Suppressor macrophage (primary cell): ENCODE measurements around the gene POU2AF2.
A peak's percentile ranks its signal among the peaks of the same experiment; 100 is the strongest.
"Not testable (repeated sequence)": the region's sequence is repeated elsewhere in the genome, so short reads cannot be mapped to it uniquely, and the experiment has no call there.

Source experiments
- DNase-seq, 4 experiments: peaks; one replicate each; pipeline ENCODE4 v3.0.0-alpha.2; 2020 to 2022

The POU2AF2 gene

GRCh38 chr11:111259896-111260295, 14.4 kb downstream of the POU2AF2 start:
- DNase-seq, result no peak

DNA sequence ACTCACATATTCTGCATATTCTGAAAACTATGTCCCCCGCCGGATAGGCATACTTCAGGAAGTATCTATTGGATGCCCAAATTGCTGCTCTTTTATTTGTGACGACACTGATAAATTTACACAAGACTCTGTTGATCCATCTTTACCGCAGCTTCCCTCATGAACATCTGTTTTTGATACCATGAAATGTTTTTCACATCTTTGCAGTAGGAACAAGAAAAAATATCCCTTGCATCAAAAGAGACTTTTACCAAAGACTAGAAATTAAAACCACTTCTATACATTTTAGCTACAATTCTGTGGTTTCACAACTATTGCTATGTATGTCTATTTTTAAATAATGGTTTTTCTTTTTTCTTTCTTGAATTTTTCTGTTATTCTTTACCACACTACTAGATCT, 15.3 kb downstream of the POU2AF2 start:
- DNase-seq, result no peak

DNA sequence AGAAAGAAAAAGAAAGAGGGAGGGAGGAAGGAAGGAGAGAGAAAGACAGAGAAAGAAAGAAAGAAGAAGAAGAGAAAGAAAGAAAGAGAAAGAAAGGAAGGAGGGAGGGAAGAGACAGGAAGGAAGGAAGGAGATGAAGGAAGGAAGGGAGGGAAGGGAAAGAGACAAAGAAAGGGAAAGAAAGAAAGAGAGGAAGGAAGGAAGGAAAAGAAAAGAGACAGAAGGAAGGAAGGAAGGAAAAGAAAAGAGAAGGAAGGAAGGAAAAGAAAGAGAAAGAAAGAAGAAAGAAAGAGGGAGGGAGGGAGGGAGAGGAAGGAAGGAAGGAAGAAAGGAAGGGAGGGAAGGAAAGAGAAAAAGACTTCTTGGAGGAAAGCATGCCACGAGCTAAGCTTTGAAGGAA, 19.1 kb downstream of the POU2AF2 start:
- DNase-seq, result no peak

DNA sequence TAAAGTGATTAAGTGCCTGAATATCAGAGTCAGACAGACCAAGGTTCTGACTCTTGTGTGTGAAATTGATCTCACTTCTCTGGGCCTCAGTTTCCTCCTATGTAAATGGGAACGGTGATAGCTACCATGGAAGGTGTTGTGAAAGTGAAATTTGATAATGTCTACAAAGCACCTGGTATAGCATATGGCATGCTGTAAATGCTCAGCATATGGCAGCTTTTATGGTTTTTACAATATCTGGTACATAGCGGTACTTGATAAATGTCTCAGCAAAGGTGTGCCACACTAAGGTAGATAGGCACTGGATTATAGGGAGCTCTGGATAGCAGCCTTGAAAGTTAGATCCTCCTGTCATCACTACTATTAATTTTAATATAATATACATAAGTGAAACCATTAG, 19.9 kb downstream of the POU2AF2 start:
- DNase-seq, result no peak

GRCh38 chr11:111268303-111268702, 22.8 kb downstream of the POU2AF2 start:
- not testable (repeated sequence) for DNase-seq

DNA sequence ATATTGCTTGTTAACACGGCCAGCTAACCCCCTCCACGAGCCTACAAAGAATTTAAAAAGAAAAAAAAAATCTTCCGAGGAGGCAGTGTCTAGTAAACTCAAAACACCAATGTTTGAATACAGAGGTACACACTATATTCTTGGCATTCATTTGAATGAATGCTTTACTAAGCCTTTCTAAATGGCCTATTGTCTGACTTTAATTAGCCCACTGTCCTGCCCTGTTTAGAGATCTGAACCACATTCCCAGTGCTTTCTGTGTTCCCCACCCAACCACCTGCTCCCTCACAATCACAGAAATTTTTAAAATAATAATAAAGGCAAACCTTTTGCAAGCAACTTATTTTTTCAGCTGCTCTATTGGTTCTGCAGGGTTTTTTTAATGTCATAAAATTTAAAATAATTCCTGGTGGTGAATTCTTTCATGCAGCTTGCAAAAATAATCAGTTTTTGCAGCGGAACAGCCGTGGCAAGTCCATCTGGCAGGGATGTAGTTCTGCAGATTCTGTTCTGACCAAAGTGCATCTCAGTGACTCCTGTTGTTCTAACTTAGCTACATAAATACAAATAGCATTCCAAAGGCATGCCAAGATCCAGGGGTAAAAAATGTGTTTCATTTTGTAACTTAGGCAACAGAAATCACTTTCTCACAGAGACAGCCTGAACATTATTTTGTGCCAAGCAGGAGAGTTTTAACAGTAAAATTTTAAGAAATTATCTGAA, 23.8 kb downstream of the POU2AF2 start:
- no peak for DNase-seq

GRCh38 chr11:111272420-111272819, 26.9 kb downstream of the POU2AF2 start:
- DNase-seq, result no peak

DNA sequence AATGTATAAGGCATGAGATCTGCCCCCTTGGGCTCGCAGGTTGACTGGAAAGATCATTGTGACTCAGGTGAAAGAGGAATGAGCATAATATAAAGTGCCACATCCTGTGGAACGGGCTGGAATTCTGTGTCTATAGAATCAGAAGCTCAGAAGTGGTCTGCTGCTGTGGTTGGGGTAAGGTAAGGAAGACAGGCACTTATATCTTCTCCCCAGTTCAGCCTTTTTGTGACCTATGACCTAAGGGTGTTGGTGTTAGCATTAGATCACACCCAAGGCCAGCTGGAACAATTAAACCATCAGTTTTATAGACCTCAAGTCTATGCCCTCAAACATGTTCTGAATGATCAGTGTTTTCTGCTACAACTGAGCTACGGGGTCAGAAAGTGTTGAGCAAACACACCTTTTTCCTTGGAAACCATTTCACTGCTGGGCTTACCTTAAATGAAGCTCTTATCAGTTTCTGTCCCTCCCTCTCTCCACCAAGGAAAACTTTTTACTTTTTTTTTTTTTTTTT, 37.1 kb downstream of the POU2AF2 start:
- no peak for DNase-seq

DNA sequence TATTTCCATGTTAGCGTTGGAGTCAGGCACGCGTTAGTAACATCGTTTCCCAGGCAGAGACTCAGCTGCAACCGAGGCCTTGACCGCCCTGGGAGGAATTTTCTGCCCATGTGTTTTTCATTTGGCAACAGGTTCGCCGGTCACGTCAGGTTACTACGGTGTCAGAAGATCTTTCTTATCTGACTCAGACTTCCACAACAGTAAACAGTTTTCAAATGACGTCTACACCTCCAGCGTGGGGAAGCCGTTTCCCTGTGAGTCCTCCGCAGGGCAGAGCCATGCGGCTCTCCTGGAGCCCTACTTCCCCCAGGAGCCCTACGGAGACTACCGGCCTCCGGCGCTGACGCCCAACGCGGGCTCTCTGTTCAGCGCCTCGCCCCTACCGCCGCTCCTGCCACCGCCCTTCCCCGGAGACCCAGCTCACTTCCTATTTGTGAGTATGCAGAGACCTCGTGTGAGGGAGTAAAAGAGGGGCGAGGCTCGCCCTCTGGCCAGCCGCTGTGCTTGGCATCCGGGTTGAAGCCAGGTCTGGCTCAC, 38.5 kb downstream of the POU2AF2 start:
- DNase-seq, result peak in 1 of 4 experiments; percentile 7

DNA sequence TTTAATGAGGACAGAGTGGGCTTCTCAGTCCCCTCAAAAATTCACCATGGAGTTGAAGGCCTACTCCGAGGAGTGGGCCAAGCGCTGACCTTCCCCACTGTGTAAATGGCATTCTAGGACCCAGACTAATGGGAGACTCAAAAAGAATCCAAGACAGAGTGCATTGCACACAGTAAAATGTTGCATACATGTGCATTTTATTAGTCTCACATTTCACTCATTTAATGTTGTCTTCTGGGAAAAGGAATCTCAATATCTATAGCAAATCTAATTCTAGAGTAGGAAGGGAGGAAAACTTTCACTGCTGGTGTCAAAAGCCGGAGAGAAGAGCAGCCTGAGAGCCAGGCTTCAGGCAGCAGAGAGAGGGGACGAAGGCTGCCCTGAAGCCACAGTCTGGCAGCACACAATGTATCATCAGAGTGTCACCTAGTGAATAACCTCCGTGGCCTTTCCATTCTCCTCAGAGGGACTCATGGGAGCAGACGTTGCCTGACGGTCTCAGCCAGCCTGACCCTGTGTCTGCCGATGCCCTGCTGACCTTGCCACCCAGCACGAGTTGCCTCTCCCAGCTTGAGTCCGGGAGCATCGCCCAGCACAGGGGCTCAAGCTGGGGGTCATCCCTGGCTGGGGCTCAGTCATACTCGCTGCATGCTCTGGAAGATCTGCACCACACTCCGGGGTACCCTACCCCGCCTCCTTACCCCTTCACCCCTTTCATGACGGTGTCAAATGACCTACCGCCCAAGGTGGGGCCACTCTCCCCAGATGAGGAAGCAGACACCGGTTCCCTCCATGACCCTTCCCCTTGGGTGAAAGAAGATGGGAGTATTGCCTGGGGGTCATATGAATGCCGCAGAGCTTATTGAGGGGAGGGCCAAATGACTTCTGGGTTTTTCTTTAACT, 39.9 kb downstream of the POU2AF2 start:
- DNase-seq, result no peak

GRCh38 chr11:111291764-111292163, 46.2 kb downstream of the POU2AF2 start:
- DNase-seq, result no peak

DNA sequence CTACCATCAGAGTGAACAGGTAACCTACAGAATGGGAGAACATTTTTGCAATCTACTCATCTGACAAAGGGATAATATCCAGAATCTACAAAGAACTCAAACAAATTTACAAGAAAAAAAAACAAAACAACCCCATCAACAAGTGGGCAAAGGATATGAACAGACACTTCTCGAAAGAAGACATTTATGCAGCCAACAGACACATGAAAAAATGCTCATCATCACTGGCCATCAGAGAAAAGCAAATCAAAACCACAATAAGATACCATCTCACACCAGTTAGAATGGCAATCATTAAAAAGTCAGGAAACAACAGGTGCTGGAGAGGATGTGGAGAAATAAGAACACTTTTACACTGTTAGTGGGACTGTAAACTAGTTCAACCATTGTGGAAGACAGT, 46.9 kb downstream of the POU2AF2 start:
- not testable (repeated sequence) for DNase-seq

DNA sequence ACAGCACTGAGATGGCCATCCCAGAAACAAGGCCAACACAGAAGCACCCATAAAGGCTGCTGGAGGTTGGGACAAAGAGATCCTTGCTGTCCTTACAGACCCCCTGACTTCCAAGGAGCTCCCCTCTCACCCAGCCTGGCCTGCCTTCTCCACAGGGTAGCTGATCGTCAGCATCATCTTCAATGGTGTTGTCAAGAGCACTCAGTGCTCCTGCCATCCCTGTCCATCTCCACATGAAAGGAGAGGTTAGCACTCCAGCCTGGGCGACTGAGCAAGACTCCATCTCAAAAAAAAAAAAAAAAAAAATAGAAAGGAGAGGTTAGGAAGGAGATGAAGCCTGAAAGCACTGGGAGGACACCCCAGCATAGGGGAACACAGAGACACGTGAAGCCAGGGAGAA, 50.7 kb downstream of the POU2AF2 start:
- no peak for DNase-seq

GRCh38 chr11:111297696-111298095, 52.2 kb downstream of the POU2AF2 start:
- DNase-seq, result no peak

DNA sequence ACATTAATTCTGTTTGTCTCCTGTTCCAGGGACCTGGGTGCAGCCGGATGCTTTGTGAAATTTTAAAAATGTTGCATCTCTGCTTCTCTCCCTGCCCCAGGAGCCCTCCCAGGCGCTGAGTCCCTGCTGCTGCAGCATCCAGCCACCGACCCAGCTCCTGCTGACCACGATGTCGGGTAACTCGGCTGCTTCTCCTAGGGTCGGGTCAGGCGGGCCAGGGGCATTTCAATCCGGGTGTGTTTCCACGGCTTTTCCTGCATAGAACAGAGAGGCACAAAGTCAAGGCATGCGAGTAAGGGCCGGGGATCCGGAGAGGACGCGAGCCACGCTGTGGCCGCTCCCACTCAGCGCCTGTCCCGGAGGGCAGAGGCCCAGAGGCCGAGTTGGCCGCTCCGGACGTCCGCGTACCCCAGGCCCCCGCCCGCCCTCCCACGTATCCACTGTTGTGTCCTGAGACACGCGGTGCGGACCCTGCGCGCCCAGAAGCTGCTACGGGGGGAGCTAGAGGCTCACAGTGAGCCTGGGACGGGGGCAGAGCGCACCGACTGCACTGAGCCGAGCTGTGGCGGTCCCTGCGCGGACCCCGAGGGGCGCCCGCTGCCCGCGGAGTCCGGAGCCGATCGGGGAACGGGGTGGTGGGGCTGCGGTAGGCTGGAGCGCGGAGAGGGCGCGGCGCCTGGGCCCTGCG, 53.0 kb downstream of the POU2AF2 start, which contains the start of gene POU2AF3:
TSS of gene POU2AF3 (plus strand) at position 134 of the 688 bp plus-strand sequence. CDS start at position 170, 36 bp downstream.
- no peak for DNase-seq

- peak; percentile 9 to 64 (median 29) for DNase-seq
Measured at GRCh38 chr11:111299101-111300026, 53.8 kb downstream of the POU2AF2 start.

GRCh38 chr11:111300569-111300968, 55.0 kb downstream of the POU2AF2 start:
- DNase-seq, result no peak

GRCh38 chr11:111301004-111301841, 55.7 kb downstream of the POU2AF2 start:
- DNase-seq, result no peak

DNA sequence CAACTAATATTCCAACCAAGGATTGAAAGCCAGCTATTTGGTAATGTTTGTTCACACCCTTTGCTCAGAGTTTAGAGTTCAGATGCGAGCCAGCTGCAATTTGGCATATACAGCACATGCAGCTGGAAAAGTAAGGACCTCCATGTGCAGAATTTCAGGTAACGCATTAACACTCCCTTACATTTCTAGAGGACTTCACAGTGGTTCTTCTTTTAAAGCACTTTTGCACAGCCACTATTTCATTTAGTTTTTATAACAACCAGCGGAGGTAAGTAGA, 56.3 kb downstream of the POU2AF2 start:
- DNase-seq, result no peak

DNA sequence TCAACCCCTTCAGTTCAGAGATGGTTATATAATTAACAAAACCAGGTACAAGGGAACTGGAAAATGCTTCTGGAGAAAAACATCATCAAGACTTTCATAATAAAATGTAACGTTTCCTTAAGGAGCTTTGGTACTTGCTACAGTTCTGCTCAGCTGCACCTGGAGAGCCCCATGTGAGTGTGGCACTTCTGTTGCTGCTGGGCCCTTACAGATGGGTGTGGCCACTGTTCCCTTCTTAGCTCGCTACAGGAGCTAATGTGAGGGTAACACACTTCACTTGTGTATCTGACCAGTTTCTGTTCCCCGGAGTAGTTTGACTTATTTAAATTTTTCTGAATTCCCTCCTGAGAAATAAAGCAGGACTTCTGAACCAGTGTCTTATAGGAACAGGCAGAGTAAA, 56.8 kb downstream of the POU2AF2 start:
- no peak for DNase-seq

- DNase-seq, result no peak
Measured at GRCh38 chr11:111303461-111303860, 57.9 kb downstream of the POU2AF2 start.
